ENCODE data around the gene PTPRT.

Gene PTPRT

DNA sequence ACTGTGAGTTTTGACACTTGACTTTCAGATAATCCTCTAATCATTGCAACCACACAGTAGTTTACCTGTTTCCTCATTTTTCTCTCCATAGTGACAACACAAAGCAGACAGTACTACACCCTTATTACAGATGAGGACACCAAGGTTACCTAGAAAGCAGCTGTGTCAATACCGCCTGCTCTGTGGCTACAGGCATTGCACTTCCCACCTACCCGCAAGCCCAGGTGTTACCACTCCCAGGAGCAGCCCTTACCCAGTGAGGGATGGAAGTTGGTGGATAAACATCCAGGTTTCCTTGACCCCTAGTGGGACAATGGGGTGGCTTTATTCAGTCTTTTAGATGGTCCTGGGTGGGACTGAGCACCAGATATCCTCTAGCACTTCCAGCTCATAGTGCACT, 503.6 kb downstream of the PTPRT start:
- Histone ChIP-seq H3K79me2 (ENCODE audit: insufficient read depth, low read length) (no peaks in the 10 kb centered on the region), H3K9me3 (ENCODE audit: insufficient read depth, low read length) (no peaks in the 10 kb centered on the region), H3F3A (ENCODE audit: insufficient read depth) (no peaks in the 10 kb centered on the region), H2AFZ (ENCODE audit: low read depth, low read length, severe bottlenecking) (no peak overlapping the region), H3K4me2 (ENCODE audit: low read depth, low read length, poor library complexity, severe bottlenecking) (no peak overlapping the region), H3K9ac (ENCODE audit: low read length) (no peak overlapping the region), H3K36me3 (ENCODE audit: low read length) (no peaks in the 10 kb centered on the region), H4K20me1 (ENCODE audit: low read depth, low read length) (no peaks in the 10 kb centered on the region), H3K27ac (ENCODE audit: low read depth, low read length) (no peak overlapping the region), H3K9me2 (replicated peaks; ENCODE audit: insufficient read depth, low read length) (no peaks in the 10 kb centered on the region), H3K4me3 (ENCODE audit: insufficient read depth, low read length, poor library complexity, severe bottlenecking) (no peak overlapping the region), H3K27me3 (ENCODE audit: low read length) (no peaks in the 10 kb centered on the region)
- TF ChIP-seq, protein P1, sequence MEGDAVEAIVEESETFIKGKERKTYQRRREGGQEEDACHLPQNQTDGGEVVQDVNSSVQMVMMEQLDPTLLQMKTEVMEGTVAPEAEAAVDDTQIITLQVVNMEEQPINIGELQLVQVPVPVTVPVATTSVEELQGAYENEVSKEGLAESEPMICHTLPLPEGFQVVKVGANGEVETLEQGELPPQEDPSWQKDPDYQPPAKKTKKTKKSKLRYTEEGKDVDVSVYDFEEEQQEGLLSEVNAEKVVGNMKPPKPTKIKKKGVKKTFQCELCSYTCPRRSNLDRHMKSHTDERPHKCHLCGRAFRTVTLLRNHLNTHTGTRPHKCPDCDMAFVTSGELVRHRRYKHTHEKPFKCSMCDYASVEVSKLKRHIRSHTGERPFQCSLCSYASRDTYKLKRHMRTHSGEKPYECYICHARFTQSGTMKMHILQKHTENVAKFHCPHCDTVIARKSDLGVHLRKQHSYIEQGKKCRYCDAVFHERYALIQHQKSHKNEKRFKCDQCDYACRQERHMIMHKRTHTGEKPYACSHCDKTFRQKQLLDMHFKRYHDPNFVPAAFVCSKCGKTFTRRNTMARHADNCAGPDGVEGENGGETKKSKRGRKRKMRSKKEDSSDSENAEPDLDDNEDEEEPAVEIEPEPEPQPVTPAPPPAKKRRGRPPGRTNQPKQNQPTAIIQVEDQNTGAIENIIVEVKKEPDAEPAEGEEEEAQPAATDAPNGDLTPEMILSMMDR (IDR thresholded peaks at IDR 0.05; ENCODE audit: insufficient read depth, low read length, poor library complexity, severe bottlenecking): no peak
- TF ChIP-seq EZH2phosphoT487 (conservative IDR thresholded peaks at IDR 0.05; ENCODE audit: low read length): no peak

- Histone ChIP-seq H3K27ac (ENCODE audit: low read depth, low read length) (no peak overlapping the region), H3K9me3 (ENCODE audit: insufficient read depth, low read length) (no peaks in the 10 kb centered on the region), H3K79me2 (ENCODE audit: insufficient read depth, low read length) (no peaks in the 10 kb centered on the region), H3F3A (ENCODE audit: insufficient read depth) (no peaks in the 10 kb centered on the region), H3K4me3 (ENCODE audit: insufficient read depth, low read length, poor library complexity, severe bottlenecking) (no peak overlapping the region), H3K36me3 (ENCODE audit: low read length) (no peaks in the 10 kb centered on the region), H4K20me1 (ENCODE audit: low read depth, low read length) (no peaks in the 10 kb centered on the region), H3K27me3 (ENCODE audit: low read length) (no peaks in the 10 kb centered on the region), H3K9me2 (replicated peaks; ENCODE audit: insufficient read depth, low read length) (no peaks in the 10 kb centered on the region), H2AFZ (ENCODE audit: low read depth, low read length, severe bottlenecking) (no peak overlapping the region), H3K9ac (ENCODE audit: low read length) (no peak overlapping the region), H3K4me2 (ENCODE audit: low read depth, low read length, poor library complexity, severe bottlenecking) (no peak overlapping the region)
- no peak for TF ChIP-seq EZH2phosphoT487 (conservative IDR thresholded peaks at IDR 0.05; ENCODE audit: low read length)
- TF ChIP-seq, protein P1 (IDR thresholded peaks at IDR 0.05; ENCODE audit: insufficient read depth, low read length, poor library complexity, severe bottlenecking): no peak
Measured at GRCh38 chr20:42678895-42679294, 510.8 kb downstream of the PTPRT start.

GRCh38 chr20:42656130-42656529, 533.6 kb downstream of the PTPRT start:
- no peaks in the 10 kb centered on the region for H3K9me2 ChIP-seq (replicated peaks; ENCODE audit: insufficient read depth, low read length)

More at GRCh38 chr20:42656130-42656529, 533.6 kb downstream of the PTPRT start:
- no peaks in the 10 kb centered on the region for H3K27me3 ChIP-seq (ENCODE audit: low read length)
- no peaks in the 10 kb centered on the region for H3K9me3 ChIP-seq (ENCODE audit: insufficient read depth, low read length)
- no peaks in the 10 kb centered on the region for H3K79me2 ChIP-seq (ENCODE audit: insufficient read depth, low read length)
- no peak overlapping the region for H3K27ac ChIP-seq (ENCODE audit: low read depth, low read length)
- H3K4me2 ChIP-seq (ENCODE audit: low read depth, low read length, poor library complexity, severe bottlenecking): no peak overlapping the region
- H4K20me1 ChIP-seq (ENCODE audit: low read depth, low read length): no peaks in the 10 kb centered on the region
- H2AFZ ChIP-seq (ENCODE audit: low read depth, low read length, severe bottlenecking): no peak overlapping the region
- no peak overlapping the region for H3K9ac ChIP-seq (ENCODE audit: low read length)
- no peak for TF ChIP-seq EZH2phosphoT487 (conservative IDR thresholded peaks at IDR 0.05; ENCODE audit: low read length)
- TF ChIP-seq, protein P1 (IDR thresholded peaks at IDR 0.05; ENCODE audit: insufficient read depth, low read length, poor library complexity, severe bottlenecking): no peak
- no peak overlapping the region for H3K4me3 ChIP-seq (ENCODE audit: insufficient read depth, low read length, poor library complexity, severe bottlenecking)
- H3K36me3 ChIP-seq (ENCODE audit: low read length): no peaks in the 10 kb centered on the region
- no peaks in the 10 kb centered on the region for H3F3A ChIP-seq (ENCODE audit: insufficient read depth)

All from SU-DHL-6 (cell line).